Neutrophil (primary cell): ENCODE data around the gene RPUSD3.
"Not testable (repeated sequence)": the region's sequence is repeated elsewhere in the genome, so short reads cannot be mapped to it uniquely, and the experiment has no call there.

Experiments used
- H3K27ac ChIP-seq: fragments of 200-600 bp; sonication (generic); 2 replicates; pipeline ENCODE4 v1.5.1; 2016; ENCODE audit warnings: mild to moderate bottlenecking, moderate library complexity
- H3K27me3 ChIP-seq: fragments of 200-600 bp; sonication (generic); 2 replicates; pipeline ENCODE4 v1.6.0; 2016; ENCODE audit warnings: mild to moderate bottlenecking
- H3K36me3 ChIP-seq: fragments of 200-600 bp; sonication (generic); 2 replicates; pipeline ENCODE4 v1.5.1; 2017
- H3K4me1 ChIP-seq, 2 experiments: fragments of 200-600 bp in 1 of 2; sonication (generic) in 1 of 2; 1 replicate in 1 of 2; 2 replicates in 1 of 2; pipeline versions ENCODE4 v1.5.1 to v1.6.1; 2013 to 2016; ENCODE audit warnings: low read depth in 1 of 2, low read length in 1 of 2, mild to moderate bottlenecking in 1 of 2, moderate library complexity in 1 of 2; ENCODE audit not compliant: control insufficient read depth in 1 of 2, insufficient read depth in 1 of 2
- H3K4me3 ChIP-seq, 2 experiments: fragments of 200-600 bp in 1 of 2; sonication (generic) in 1 of 2; 1 replicate in 1 of 2; 2 replicates in 1 of 2; pipeline ENCODE4 v1.5.1; 2013 to 2016; ENCODE audit warnings: low read depth in 1 of 2, low read length in 1 of 2, mild to moderate bottlenecking in 1 of 2, moderate library complexity in 1 of 2
- H3K9me3 ChIP-seq: fragments of 200-600 bp; sonication (generic); 2 replicates; pipeline ENCODE4 v1.5.1; 2016
- TF ChIP-seq, protein P1 (sequence below): fragments of 200-600 bp; sonication (generic); IDR thresholded peaks from 2 replicates; pipeline ENCODE4 v1.5.1; 2016; ENCODE audit warnings: antibody characterized with exemption

RPUSD3 gene

DNA sequence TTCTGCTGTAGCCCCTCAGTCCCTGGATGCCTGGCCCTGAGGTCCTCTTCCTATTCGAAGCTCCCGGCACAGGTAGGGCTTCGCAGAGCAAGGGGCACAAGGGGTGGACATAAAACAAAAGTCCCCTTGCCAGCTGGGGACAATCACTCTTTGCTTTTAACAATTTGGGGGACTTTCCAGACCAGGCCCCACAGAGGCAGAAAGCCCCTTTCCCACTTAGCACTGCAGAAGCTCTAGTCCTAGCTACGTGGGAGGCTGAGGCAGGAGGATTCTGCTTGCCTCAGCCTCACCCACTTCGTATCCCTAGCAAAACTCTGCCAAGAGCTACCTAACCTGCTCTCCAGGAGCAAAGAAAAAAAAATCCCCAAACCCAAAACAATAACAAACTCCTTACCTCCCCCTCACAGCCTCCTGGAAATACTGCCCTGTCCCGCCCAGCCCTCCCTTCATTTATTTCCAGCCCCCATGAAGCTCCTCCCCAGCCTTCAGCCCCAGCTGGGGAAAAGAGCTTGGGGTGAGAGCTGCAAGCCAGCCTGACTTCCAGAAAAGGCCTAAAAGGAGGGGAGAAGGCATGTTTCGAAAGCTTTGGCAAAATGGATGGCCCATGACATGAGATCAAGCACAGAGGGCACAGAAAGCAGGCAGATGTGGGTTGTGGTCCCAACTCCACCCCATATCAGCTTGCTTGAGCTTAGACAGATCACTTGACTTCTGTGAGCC is 36.2 kb upstream of the RPUSD3 start, which contains the start of gene CIDEC:
TSS of gene CIDEC (minus strand) at position 424 of the 720 bp plus-strand sequence. CDS start 1,767 bp downstream, outside the sequence.
- no peaks in the 10 kb centered on the region for H3K9me3 ChIP-seq
- TF ChIP-seq, protein P1, sequence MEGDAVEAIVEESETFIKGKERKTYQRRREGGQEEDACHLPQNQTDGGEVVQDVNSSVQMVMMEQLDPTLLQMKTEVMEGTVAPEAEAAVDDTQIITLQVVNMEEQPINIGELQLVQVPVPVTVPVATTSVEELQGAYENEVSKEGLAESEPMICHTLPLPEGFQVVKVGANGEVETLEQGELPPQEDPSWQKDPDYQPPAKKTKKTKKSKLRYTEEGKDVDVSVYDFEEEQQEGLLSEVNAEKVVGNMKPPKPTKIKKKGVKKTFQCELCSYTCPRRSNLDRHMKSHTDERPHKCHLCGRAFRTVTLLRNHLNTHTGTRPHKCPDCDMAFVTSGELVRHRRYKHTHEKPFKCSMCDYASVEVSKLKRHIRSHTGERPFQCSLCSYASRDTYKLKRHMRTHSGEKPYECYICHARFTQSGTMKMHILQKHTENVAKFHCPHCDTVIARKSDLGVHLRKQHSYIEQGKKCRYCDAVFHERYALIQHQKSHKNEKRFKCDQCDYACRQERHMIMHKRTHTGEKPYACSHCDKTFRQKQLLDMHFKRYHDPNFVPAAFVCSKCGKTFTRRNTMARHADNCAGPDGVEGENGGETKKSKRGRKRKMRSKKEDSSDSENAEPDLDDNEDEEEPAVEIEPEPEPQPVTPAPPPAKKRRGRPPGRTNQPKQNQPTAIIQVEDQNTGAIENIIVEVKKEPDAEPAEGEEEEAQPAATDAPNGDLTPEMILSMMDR, result no peak
- H3K36me3 ChIP-seq, result no peaks in the 10 kb centered on the region
- H3K4me1 ChIP-seq, result no peaks in the 10 kb centered on the region
- no peaks in the 10 kb centered on the region for H3K27me3 ChIP-seq
- no peak within 1 kb of the TSS for H3K27ac ChIP-seq
- no peak within 1 kb of the TSS for H3K4me3 ChIP-seq

DNA sequence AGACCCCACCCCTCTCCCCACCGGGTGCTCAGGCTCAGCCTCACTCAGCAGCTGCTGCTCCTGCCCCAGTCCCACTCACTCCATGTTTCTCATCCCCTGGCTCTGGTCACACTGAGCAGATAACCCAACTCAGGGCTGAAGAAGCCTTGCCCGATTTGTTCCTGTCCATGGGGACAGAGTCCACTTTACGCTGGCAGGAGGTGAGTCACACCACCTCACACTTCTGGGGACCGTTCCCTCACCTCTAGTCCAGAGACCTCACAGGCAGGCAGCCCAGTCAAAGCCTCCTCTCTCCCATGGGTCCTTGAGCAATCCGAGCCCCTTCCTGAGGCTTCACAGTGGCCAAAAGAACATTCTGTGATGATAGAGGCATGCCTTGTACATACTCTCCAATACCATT is 34.9 kb upstream of the RPUSD3 start:
- Histone ChIP-seq H3K27ac (no peak overlapping the region), H3K27me3 (no peaks in the 10 kb centered on the region), H3K4me3 (no peak overlapping the region), H3K4me1 (no peaks in the 10 kb centered on the region), H3K9me3 (no peaks in the 10 kb centered on the region), H3K36me3 (no peaks in the 10 kb centered on the region)
- TF ChIP-seq, protein P1, result no peak

DNA sequence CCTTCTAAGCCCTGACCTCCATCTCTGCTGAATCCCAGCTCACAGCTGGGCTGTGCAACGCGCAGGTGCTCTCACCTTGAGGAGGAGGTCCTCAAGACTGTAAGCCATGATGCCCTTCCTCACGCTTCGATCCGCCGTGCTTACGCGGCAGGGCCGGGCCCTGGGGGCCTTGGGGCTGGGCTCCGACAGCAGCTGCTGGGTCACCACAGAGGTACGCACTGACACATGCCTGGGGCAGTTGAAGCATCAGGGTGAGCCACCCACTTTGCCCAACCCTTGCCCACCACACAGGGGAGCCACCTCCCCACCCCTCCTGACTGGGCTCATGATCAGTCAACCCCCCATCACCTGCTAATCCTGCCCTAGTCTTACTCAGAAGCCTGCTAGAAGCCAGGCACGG is 33.2 kb upstream of the RPUSD3 start:
- H3K27me3 ChIP-seq, result no peaks in the 10 kb centered on the region

DNA sequence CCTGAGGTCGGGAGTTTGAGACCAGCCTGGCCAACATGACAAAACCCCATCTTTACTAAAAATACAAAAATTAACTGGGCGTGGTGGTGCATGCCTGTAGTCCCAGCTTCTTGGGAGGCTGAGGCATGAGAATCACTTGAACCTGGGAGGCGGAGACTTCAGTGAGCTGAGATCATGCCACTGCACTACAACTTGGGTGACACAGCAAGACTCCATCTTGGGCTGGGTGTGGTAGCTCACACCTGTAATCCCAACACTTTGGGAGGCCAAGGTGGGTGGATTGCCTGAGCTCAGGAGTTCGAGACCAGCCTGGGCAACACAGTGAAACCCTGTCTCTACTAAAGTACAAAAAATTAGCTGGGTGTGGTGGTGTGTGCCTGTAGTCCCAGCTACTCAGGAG is 32.4 kb upstream of the RPUSD3 start:
- not testable (repeated sequence) for H3K27me3 ChIP-seq, H3K9me3 ChIP-seq, H3K36me3 ChIP-seq, H3K4me3 ChIP-seq, H3K4me1 ChIP-seq, H3K27ac ChIP-seq

More for the DNA sequence above, 33.2 kb upstream of the RPUSD3 start:
- Histone ChIP-seq H3K36me3 (no peaks in the 10 kb centered on the region), H3K4me1 (no peaks in the 10 kb centered on the region), H3K4me3 (no peak overlapping the region), H3K27ac (no peak overlapping the region), H3K9me3 (no peaks in the 10 kb centered on the region)
- TF ChIP-seq, protein P1, result no peak

DNA sequence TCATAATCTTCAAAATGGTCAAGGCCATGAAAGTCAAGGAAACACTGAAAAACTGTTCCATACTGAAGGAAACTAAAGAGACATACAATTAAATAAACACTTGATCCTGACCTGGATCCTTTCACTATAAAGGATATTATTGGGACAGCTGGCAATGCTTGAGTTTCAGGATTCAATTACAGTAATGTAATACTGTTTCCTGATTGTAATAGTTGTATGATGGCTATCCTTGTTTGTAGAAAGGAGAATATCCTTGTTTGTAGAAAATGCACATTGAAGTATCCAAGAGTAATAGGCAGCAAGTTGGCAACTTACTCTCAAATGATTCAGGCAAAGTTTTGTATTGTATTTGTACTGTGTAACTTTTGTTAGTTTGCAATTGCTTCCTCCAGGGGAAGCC is 31.6 kb upstream of the RPUSD3 start:
- no peaks in the 10 kb centered on the region for H3K36me3 ChIP-seq
- no peaks in the 10 kb centered on the region for H3K9me3 ChIP-seq
- H3K4me3 ChIP-seq, result no peak overlapping the region
- H3K27me3 ChIP-seq, result no peaks in the 10 kb centered on the region
- H3K27ac ChIP-seq, result no peak overlapping the region
- TF ChIP-seq, protein P1, result no peak
- H3K4me1 ChIP-seq, result no peaks in the 10 kb centered on the region

DNA sequence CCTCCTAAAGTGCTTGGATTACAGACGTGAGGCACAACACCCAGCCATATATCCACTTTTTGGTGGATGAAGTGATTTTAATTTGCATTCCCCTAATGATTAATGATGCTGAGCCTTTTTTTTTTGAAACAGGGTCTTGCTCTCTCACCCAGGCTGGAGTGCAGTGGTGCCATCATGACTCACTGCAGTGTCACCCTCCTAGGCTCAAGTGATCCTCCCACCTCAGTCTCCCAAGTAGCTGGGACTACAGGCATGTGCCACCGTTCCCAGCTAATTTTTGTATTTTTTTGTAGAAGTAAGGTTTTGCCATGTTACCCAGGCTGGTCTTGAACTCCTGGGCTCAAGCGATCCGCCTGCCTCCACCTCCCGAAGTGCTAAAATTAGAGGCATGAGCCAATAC is 28.3 kb upstream of the RPUSD3 start:
- not testable (repeated sequence) for H3K27ac ChIP-seq, H3K27me3 ChIP-seq, H3K36me3 ChIP-seq, H3K4me1 ChIP-seq, H3K9me3 ChIP-seq, H3K4me3 ChIP-seq
